Mucosa of descending colon (tissue), 3 donors: ENCODE data around the gene TALDO1. TPM values are rescaled to one million over a fixed set of nuclear protein-coding genes. Genes with fewer than 3 reads are reported as not detected.

Source experiments
- ATAC-seq: fragments of 200-7000 bp; cut with Tn5 transposase; one replicate; pipeline ENCODE4 v1.9.1; 2020; ENCODE audit warnings: mild to moderate bottlenecking, moderate library complexity
- DNase-seq, 3 donors: peaks; one replicate each; pipeline ENCODE4 v3.0.0-alpha.2; 2020
- H3K36me3 ChIP-seq: fragments of 200-600 bp; one replicate; pipeline ENCODE4 v1.8.0; 2021; ENCODE audit warnings: low read depth, mild to moderate bottlenecking
- H3K4me1 ChIP-seq: fragments of 200-600 bp; one replicate; pipeline ENCODE4 v1.8.0; 2021; ENCODE audit warnings: low read depth, mild to moderate bottlenecking
- H3K4me3 ChIP-seq: fragments of 200-600 bp; one replicate; pipeline ENCODE4 v1.8.0; 2021; ENCODE audit warnings: mild to moderate bottlenecking
- H3K9me3 ChIP-seq: fragments of 200-600 bp; one replicate; pipeline ENCODE4 v1.8.0; 2021; ENCODE audit warnings: mild to moderate bottlenecking
- intact Hi-C, 2 donors: fragments of 100-400 bp; cut with DNase I in 1 of 2; cut with micrococcal nuclease in 1 of 2; formaldehyde crosslinking; loops; one replicate each; pipeline versions ENCODE4 v1.11.0 to v1.11.1; 2022; cut with DNase I, micrococcal nuclease
- total RNA-seq, 3 donors: library from RNA; stranded (reverse); fragmentation: NEBNext Ultra II Directional in 2 of 3; extraction: Animal tissue kit (Norgen Biotek cat#: 25700) in 2 of 3; gene quantifications; one replicate each; pipeline versions ENCODE4 v1.2.1 to v1.2.4, GENCODE V29; 2021 to 2023
- TF ChIP-seq, protein P1 (sequence below): fragments of 200-600 bp; IDR thresholded peaks from one replicate; pipeline ENCODE4 v1.8.0; 2022; ENCODE audit warnings: antibody characterized with exemption, mild to moderate bottlenecking
- donor health status: DM: no; HTN: no; CAD: no; lungs with moderate emphysema.
- donor health status: DM: no; HTN: no; CAD: no.
- donor health status: DM: no; HTN: yes; CAD: no.

TALDO1 gene
- total RNA-seq, 3 donors from 2014 or later, result 101 to 158 (median 128) TPM

GRCh38 chr11:705646-706438 is 41.4 kb upstream of the TALDO1 start, which contains the start of gene EPS8L2:
TSS of gene EPS8L2 (plus strand) at chr11:706231. CDS start at chr11:709408, 3,177 bp downstream.
- peak; percentile 68 for ATAC-seq
- H3K4me1 ChIP-seq, result peaks cover 60% of the 10 kb centered on the region
- TF ChIP-seq, protein P1, sequence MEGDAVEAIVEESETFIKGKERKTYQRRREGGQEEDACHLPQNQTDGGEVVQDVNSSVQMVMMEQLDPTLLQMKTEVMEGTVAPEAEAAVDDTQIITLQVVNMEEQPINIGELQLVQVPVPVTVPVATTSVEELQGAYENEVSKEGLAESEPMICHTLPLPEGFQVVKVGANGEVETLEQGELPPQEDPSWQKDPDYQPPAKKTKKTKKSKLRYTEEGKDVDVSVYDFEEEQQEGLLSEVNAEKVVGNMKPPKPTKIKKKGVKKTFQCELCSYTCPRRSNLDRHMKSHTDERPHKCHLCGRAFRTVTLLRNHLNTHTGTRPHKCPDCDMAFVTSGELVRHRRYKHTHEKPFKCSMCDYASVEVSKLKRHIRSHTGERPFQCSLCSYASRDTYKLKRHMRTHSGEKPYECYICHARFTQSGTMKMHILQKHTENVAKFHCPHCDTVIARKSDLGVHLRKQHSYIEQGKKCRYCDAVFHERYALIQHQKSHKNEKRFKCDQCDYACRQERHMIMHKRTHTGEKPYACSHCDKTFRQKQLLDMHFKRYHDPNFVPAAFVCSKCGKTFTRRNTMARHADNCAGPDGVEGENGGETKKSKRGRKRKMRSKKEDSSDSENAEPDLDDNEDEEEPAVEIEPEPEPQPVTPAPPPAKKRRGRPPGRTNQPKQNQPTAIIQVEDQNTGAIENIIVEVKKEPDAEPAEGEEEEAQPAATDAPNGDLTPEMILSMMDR, result no peak
- peak; percentile 87 to 91 (median 89) for DNase-seq
- H3K4me3 ChIP-seq, result peak within 1 kb of the TSS; percentile 47
- no peaks in the 10 kb centered on the region for H3K36me3 ChIP-seq
- H3K9me3 ChIP-seq, result no peaks in the 10 kb centered on the region
- intact Hi-C loops, result no loop called here

GRCh38 chr11:706439-706956 is 40.8 kb upstream of the TALDO1 start:
- ATAC-seq, result peak; percentile 33
- Histone ChIP-seq H3K9me3 (no peaks in the 10 kb centered on the region), H3K36me3 (no peaks in the 10 kb centered on the region), H3K4me3 (peak overlapping the region; percentile 47), H3K4me1 (peaks cover 60% of the 10 kb centered on the region)
- DNase-seq, result peak in 2 of 3 donors; percentile 70 to 72
- TF ChIP-seq, protein P1, result no peak
- intact Hi-C loops, result no loop called here

GRCh38 chr11:706957-707816 is 40.1 kb upstream of the TALDO1 start:
- TF ChIP-seq, protein P1, result no peak
- peak; percentile 59 to 79 (median 71) for DNase-seq
- intact Hi-C loops, result no loop called here
- Histone ChIP-seq H3K36me3 (no peaks in the 10 kb centered on the region), H3K9me3 (no peaks in the 10 kb centered on the region), H3K4me3 (peak overlapping the region; percentile 47), H3K4me1 (peaks cover 60% of the 10 kb centered on the region)
- ATAC-seq, result peak; percentile 13

- DNase-seq (peak in 2 of 3 donors; percentile 17 to 40), ATAC-seq (no peak)
- H3K9me3 ChIP-seq, result no peaks in the 10 kb centered on the region
- intact Hi-C loops, result no loop called here
- peaks cover 57% of the 10 kb centered on the region for H3K4me1 ChIP-seq
- H3K4me3 ChIP-seq, result no peak overlapping the region
- TF ChIP-seq, protein P1, result no peak
- H3K36me3 ChIP-seq, result no peaks in the 10 kb centered on the region
Observed at GRCh38 chr11:707817-708420, 39.3 kb upstream of the TALDO1 start.

DNA sequence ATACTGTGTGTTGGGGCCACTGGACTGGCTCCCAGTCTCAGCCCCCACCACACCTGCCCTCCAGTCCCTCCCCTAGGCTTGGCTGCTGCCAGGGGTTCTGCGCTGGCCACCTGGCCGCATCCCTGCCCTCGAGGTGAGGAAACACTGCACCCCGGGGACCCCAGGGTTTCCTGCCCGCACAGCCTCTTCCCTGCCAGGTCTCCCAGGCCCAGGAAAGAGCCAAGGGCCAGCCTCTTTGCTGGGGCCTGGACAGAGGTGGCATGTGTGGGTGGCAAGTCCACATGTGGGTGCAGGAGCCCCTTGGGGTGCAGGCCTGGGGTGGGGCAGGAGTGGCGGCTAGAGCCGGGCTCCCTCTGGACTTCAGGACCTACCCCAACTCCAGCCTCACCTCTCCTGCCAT is 38.8 kb upstream of the TALDO1 start:
- DNase-seq (peak in 1 of 3 donors; percentile 42), ATAC-seq (no peak)
- Histone ChIP-seq H3K4me3 (no peak overlapping the region), H3K4me1 (peaks cover 57% of the 10 kb centered on the region), H3K36me3 (no peaks in the 10 kb centered on the region), H3K9me3 (no peaks in the 10 kb centered on the region)
- intact Hi-C loops, result no loop called here
- TF ChIP-seq, protein P1, result no peak
